ENCODE measurements around the gene KCNC3. TPM values are rescaled to one million over a fixed set of nuclear protein-coding genes. Genes with fewer than 3 reads are reported as not detected.
A peak's percentile ranks its signal among the peaks of the same experiment; 100 is the strongest.

The KCNC3 gene
- total and polyA plus RNA-seq, 12 donors: 0.88 to 4.0 (median 2.3) TPM

DNA sequence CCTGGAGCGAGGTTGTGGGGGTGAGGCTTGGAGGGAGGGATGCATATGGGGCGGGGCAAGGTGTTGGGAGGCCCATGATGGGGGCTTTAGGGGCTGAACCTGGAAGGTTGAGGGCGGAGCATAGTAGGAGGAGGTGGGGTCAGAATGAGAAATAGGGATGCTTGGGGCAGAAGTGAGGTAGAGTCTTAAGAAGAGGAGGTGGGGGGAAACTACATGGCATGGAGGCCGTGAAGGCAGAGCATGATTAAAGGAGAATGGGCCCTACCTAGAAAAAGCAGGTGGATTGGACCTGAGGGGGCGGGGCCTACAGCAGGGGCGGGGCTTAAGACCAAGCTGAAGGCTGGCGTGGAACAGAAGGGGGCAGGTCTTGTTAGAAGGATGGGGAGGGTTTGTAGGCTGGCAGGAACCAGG, 47.9 kb upstream of the KCNC3 start:
- peak overlapping the region in 8 of 10 donors; percentile 65 to 99 (median 88) for H3K4me3 ChIP-seq
- peaks cover 7 to 42% (median 19%) of the 10 kb centered on the region in 9 donors for H3K4me1 ChIP-seq
- H3K36me3 ChIP-seq: peaks cover 3 to 49% (median 38%) of the 10 kb centered on the region in 9 donors
- peak overlapping the region in 4 of 10 donors; percentile 97 to 99 (median 98) for H3K27ac ChIP-seq
- H3K27me3 ChIP-seq: no peaks in the 10 kb centered on the region
- ATAC-seq: peak in 6 of 8 donors; percentile 1 to 16 (median 6)
- DNase-seq: no peak
- TF ChIP-seq, protein P1, sequence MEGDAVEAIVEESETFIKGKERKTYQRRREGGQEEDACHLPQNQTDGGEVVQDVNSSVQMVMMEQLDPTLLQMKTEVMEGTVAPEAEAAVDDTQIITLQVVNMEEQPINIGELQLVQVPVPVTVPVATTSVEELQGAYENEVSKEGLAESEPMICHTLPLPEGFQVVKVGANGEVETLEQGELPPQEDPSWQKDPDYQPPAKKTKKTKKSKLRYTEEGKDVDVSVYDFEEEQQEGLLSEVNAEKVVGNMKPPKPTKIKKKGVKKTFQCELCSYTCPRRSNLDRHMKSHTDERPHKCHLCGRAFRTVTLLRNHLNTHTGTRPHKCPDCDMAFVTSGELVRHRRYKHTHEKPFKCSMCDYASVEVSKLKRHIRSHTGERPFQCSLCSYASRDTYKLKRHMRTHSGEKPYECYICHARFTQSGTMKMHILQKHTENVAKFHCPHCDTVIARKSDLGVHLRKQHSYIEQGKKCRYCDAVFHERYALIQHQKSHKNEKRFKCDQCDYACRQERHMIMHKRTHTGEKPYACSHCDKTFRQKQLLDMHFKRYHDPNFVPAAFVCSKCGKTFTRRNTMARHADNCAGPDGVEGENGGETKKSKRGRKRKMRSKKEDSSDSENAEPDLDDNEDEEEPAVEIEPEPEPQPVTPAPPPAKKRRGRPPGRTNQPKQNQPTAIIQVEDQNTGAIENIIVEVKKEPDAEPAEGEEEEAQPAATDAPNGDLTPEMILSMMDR (IDR thresholded peaks at IDR 0.05): no peak
- H3K9me3 ChIP-seq: no peaks in the 10 kb centered on the region
- intact Hi-C loops (cut with DNase I): no loop called here
- WGBS, 2 donors: 43 to 59% methylated on average over 7 of the region's 7 CpGs

DNA sequence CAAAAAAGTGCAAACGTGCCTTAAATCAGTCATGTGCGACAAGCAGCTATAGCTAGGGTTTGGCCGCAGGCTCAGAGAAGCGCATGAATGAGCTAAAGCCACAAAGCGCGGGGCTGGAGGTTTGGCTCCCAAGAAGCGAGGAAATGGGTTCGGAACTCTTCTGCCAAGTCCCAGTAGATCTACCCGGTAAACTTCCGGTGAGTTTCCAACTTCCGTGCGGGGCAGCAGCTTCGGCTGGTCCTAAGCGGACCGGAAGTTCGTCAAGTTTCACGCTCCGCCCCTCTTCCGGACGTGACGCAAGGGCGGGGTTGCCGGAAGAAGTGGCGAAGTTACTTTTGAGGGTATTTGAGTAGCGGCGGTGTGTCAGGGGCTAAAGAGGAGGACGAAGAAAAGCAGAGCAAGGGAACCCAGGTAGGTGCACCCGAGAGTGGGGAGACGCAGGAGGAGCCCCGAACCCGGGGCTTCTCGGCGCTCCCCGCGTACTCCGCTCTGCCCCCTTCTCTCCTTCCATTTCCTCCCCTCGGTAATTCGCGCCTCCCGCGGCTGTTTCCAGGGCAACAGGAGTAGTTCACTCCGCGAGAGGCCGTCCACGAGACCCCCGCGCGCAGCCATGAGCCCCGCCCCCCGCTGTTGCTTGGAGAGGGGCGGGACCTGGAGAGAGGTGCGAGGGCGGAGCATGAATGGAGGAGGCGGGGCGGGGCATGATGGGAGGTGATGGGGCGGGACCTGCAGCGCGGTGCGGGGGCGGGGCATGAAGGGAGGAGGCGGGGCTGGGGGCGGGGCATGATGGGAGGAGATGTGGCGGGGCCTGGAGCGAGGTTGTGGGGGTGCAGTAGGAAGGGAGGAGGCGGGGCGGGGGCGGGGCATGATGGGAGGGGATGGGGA, 47.2 kb upstream of the KCNC3 start, which contains the start of gene NR1H2:
TSS of gene NR1H2 (plus strand) at position 292 of the 885 bp plus-strand sequence. CDS start 1,149 bp downstream, outside the sequence.
- Histone ChIP-seq H3K27ac (peak within 1 kb of the TSS; percentile 96 to 100 (median 98)), H3K4me3 (peak within 1 kb of the TSS; percentile 65 to 99 (median 90)), H3K4me1 (peaks cover 7 to 42% (median 19%) of the 10 kb centered on the region in 9 donors), H3K9me3 (no peaks in the 10 kb centered on the region), H3K36me3 (peaks cover 3 to 42% (median 32%) of the 10 kb centered on the region in 9 donors), H3K27me3 (no peaks in the 10 kb centered on the region)
- WGBS, 2 donors: 2 to 3% methylated on average over 56 to 67 of the region's 67 CpGs
- intact Hi-C loops (cut with DNase I): no loop called here
- TF ChIP-seq, protein P1 (IDR thresholded peaks at IDR 0.05): no peak
- DNase-seq (peak; percentile 93 to 96), ATAC-seq (peak; percentile 92 to 98 (median 97))

DNA sequence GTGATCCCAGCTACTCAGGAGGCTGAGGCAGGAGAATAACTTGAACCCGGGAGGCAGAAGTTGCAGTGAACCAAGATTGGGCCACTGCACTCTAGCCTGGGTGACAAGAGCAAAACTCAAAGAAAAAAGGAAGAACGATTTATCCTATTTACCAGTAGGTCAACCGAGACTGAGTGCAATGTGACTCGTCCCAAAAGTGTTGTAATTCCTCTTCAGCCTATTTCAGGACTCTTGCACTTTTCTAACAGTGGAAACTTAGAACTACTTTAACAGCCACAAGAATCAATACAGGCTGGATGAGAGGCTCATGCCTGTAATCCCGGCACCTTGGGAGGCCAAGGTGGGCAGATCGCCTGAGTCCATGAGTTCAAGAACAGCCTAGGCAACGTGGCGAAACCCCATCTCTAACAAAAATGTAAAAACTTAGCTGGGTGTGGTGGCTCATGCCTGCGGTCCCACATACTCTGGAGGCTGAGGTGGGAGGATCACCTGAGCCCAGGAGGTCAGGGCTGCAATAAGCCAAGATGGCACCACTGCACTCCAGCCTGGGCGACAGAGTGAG, 42.8 kb upstream of the KCNC3 start:
- TF ChIP-seq, protein P1 (IDR thresholded peaks at IDR 0.05): no peak
- 84 to 87% methylated on average over 10 of the region's 10 CpGs for WGBS, 2 donors
- DNase-seq: no peak
- Histone ChIP-seq H3K9me3 (no peaks in the 10 kb centered on the region), H3K4me3 (no peak overlapping the region), H3K4me1 (peaks cover under 1 to 32% (median 8%) of the 10 kb centered on the region in 9 donors), H3K27ac (peak overlapping the region in 1 of 10 donors; percentile 27), H3K27me3 (no peaks in the 10 kb centered on the region), H3K36me3 (no peaks in the 10 kb centered on the region)
- no peak for ATAC-seq
- intact Hi-C loops (cut with DNase I): loop anchor here in 2 of 10 donors (5.0 kb wide), 2 partner anchors 40 to 105 kb away; partner anchors contain the start of genes EMC10 (in 1 of the 2) and GARIN5A (in 1 of the 2)

Data from heart right ventricle (tissue), 16 donors.